Stimulated activated CD8-positive, alpha-beta memory T cell treated with anti-CD3 and anti-CD28 coated beads, Interleukin-7, amount 100 ng/mL, for 48 hours (primary cell): ENCODE results near the gene DLGAP1.

ENCODE experiments used
- DNase-seq, 2 donors: peaks; one replicate each; pipeline ENCODE4 v3.0.0-alpha.2; 2020; ENCODE audit warnings: low read depth in 1 of 2; ENCODE audit errors: extremely low read depth in 1 of 2

Gene DLGAP1

GRCh38 chr18:3529077-3529476 is 926.0 kb downstream of the DLGAP1 start:
- DNase-seq = no peak

GRCh38 chr18:3528231-3528630 is 926.9 kb downstream of the DLGAP1 start:
- no peak for DNase-seq

GRCh38 chr18:3526421-3527354 is 928.4 kb downstream of the DLGAP1 start:
- DNase-seq = no peak

GRCh38 chr18:3525870-3526420 is 929.2 kb downstream of the DLGAP1 start:
- peak in 1 of 2 donors; percentile 27 for DNase-seq

GRCh38 chr18:3524706-3525105 is 930.4 kb downstream of the DLGAP1 start:
- no peak for DNase-seq

GRCh38 chr18:3520230-3521085 is 934.6 kb downstream of the DLGAP1 start:
- no peak for DNase-seq

DNA sequence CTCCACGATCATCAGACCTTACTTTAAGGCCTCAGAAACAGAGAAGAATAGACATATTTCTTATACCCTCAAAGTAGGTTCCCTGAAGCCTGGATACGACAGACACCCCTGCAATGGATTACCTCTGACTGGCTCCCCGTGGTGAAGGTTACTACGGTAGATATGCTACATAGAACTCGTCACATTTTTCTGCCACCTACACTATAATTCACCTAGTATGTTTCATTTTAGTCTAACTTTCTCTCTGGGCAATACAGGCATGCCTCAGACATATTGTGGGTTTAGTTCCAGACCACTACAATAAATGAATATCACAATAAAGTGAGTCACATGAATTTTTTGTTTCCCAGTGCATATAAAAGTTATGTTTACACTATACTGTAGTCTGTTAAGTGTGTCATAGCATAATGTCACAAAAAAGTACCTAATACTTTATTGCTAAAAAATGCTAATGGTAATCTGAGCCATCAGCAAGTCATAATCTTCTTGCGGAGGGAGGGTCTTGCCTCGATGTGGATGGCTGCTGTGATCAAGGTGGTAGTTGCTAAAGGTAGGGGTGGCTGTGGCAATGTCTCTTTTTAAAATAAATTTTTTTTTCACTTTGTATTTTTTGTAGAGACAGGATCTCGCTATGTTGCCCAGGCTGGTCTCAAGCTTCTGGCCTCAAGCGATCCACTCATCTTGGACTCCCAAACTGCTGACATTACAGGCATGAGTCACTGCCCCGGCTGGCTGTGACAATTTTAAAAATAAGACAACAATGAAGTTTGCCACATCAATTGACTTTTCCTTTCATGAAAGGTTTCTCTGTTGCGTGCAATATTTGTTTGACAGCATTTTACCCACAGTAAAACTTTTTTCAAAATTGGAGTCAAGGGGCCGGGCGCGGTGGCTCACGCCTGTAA is 940.5 kb downstream of the DLGAP1 start:
- DNase-seq = no peak

DNA sequence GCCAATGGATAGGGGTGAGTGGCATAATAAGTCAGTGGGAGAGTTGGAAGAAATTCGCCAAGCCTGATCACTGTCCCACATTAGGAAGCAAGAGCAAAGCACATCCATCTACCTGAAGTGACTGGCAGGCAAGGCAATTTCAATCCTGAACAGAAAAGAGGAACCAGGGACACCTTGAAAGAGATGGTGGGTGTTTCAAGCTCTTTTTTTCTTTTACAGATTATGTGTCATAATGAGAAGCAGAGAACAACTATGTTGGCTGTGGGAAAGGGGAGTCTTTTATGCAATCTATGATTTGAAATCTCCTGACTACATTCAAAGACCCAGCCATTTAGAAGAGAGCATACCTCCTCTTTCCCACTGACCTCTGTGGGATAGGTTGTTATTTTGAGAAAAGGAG is 941.6 kb downstream of the DLGAP1 start:
- no peak for DNase-seq

DNA sequence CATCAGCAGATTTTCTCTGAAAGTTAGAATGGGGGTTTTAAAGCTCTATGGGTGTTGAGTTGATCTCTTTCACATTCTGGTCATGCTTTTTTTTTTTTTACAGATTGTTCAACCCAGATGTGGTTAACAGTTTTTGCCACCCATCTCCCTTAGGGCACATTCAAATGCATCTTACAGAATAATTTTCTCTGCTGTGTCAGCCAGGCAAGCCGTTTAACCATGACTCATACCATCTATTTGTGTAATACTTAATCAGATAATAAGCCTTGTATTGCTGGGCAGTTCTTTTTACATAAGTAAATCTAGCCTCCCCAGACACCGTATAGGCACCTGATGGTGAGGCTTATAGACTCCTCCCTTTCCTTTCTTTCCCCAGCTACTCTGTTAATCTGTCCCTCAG is 943.1 kb downstream of the DLGAP1 start:
- DNase-seq = no peak

DNA sequence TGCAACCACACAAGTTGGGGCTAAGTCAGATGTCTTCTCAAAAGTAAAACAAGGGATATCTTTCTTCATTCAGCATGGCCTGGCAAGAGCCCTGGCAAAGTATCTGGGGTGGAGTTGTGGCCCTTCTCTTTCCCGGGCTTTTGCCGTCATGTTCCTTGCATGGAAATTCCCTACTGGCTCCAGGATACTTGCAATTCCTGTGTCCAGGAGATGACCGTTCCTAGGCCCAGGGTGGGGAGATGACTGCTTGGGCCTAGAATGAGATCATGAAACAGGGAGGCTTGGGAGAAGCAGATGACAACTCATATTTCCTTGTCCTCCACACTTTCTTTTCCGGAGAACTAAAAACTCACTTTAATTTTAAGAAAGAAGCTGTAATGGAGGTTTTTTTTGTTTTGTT is 944.2 kb downstream of the DLGAP1 start:
- no peak for DNase-seq

DNA sequence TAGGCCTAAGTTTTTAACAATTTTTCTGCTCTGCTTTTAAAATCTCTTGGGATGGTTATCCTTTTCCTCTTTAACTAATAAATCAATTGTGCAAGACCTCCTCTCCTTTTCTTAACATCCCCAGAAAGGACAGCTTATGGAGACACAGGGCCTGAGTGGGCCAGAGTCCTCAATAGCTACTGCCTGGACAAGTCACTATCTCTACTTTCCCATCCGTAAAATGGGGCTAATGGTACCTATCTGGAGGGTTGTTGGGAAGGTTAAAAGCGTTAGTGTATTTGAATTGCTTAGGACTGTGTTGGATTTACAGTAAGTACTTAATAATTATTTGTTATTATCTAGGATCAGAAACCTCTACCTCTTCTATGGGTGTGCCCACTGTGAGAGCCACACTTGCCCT is 945.1 kb downstream of the DLGAP1 start:
- no peak for DNase-seq

GRCh38 chr18:3508576-3509549 is 946.2 kb downstream of the DLGAP1 start:
- DNase-seq = no peak

DNA sequence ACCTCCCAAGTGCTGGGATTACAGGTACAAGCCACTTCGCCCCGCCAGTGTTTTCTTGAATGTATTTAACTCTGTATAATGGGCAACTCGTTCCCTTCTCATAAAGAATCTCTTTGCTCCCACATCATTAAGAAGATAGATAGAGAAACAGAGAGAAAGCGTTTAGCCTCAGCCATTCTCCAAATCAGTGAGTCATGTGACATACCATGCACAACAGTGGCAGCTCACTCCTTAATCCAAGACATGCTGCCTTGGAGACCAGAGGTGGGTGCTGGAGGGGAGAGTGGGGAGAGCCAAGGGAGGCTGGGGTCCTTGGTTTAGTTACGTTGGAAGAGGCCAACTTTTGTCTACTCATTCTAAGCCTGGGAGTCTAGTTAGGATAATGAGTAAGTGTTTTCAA is 950.5 kb downstream of the DLGAP1 start:
- DNase-seq = no peak

GRCh38 chr18:3502650-3503049 is 952.5 kb downstream of the DLGAP1 start:
- DNase-seq = no peak

DNA sequence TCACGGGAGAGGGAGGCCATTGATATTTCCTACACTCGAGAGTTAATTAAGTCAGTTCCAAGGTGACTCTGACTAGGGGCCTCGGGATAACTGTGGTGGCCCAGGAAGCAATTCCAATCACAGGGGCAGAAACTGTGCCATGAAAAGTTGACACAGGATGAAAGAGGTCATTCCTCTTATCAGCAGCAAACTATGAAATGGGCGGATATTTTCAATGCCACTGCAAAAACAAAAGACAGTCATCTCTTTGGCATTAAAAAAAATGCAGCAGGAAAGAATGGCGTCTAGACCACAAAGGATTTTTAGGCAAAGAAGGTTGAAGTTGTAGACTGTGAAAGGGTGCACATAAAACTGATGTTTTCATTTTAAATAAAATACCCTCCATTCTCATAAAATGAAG is 955.1 kb downstream of the DLGAP1 start:
- DNase-seq = no peak

DNA sequence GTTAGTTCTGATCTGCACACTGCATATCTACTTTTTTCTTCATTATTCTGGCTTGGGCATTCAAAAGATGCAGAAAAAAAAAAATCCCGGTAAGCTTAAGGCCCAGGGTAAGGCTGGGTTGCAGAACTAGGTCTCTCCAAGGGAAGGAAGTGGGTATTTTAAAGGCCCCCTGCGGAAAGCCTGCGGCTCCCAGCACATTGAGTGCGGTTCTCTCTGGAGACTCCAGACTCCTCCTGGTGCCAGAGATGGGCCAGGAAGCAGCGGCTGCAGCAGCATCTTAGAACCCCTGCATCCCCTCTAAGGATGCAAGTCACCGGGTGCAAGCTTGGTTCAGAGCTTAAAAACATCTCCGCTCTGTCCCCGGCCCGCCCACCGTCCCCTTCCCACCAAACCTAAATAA is 955.6 kb downstream of the DLGAP1 start:
- DNase-seq = no peak

DNA sequence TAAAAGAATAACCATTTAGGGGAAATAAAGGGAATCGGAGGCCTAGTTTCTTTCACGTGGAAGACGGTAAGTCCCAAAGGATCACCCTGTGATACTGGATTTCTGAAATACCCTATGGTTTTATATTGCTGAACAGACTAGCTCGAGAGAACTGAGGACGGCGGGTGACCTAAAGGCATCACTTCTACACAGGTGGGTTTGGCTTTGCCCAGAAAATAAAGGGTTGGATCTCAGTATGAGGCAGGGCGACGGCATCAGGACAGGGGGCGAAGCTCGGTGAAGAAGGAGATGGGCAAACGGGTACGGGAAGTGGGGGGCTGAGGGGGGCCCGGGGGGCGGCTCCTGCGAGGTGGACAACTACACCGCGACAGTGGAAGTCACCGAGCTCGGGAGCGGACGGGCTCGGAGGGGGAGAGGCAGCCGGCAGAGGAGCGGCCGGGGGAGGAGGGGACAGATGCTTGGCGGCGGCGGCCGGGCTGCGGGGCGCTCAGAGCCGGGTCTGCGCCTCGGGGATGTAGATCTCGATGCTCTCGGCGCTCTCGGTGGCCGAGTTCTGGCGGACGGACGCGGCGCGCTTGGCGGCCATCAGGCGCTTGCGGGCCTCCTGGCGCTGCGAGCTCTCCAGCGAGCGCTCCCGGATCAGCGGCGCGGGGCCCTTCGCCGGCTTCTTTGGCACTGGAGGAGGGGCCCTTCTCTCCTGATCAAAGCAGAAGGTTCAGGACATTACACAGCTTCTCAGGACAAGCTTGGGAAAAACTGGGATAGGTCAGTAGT is 956.2 kb downstream of the DLGAP1 start:
- no peak for DNase-seq

- no peak for DNase-seq
Measured at GRCh38 chr18:3495691-3496430, 959.2 kb downstream of the DLGAP1 start.
